IPS-NIHi7 (cell line): ENCODE data around the gene RAMP3.

ENCODE experiments used
- DNase-seq: peaks from one replicate; pipeline ENCODE4 v3.0.0; 2012; ENCODE audit warnings: mixed read lengths; ENCODE audit errors: extremely low spot score

RAMP3 gene

GRCh38 chr7:45221896-45222604 is 64.5 kb downstream of the RAMP3 start:
- no peak for DNase-seq

- no peak for DNase-seq
These were observed 65.5 kb downstream of the RAMP3 start for GRCh38 chr7:45223078-45223477.

GRCh38 chr7:45223728-45224630 is 66.4 kb downstream of the RAMP3 start:
- no peak for DNase-seq

GRCh38 chr7:45224832-45225231 is 67.2 kb downstream of the RAMP3 start:
- peak; percentile 74 for DNase-seq

GRCh38 chr7:45225311-45225947 is 67.8 kb downstream of the RAMP3 start:
- no peak for DNase-seq

GRCh38 chr7:45225948-45226335 is 68.4 kb downstream of the RAMP3 start:
- DNase-seq, result no peak

GRCh38 chr7:45229156-45229920 is 71.7 kb downstream of the RAMP3 start:
- no peak for DNase-seq

- no peak for DNase-seq
These were observed 72.5 kb downstream of the RAMP3 start for GRCh38 chr7:45230083-45230482.

- DNase-seq, result no peak
These were observed 73.1 kb downstream of the RAMP3 start for GRCh38 chr7:45230611-45231165.

- DNase-seq, result no peak
These were observed 75.7 kb downstream of the RAMP3 start for GRCh38 chr7:45233249-45233775.
